Gastrocnemius medialis (tissue), 4 donors: Measurements from ENCODE around the gene ZNF853. TPM values are rescaled to one million over a fixed set of nuclear protein-coding genes. Genes with fewer than 3 reads are reported as not detected.
A peak's percentile ranks its signal among the peaks of the same experiment; 100 is the strongest.

Experiments used
- ATAC-seq, 2 donors: fragments of 150-250 bp; one replicate each; pipeline ENCODE4 v1.9.1; 2016
- DNase-seq, 2 donors: peaks; one replicate each; pipeline ENCODE4 v3.0.0-alpha.2; 2019
- H3K27ac ChIP-seq, 4 donors: fragments of 200-600 bp; sonication (generic); 1 replicate in 1 of 4; 2 replicates in 3 of 4; pipeline ENCODE4 v1.5.1; 2016 to 2018; ENCODE audit warnings: mild to moderate bottlenecking in 2 of 4, moderate library complexity in 1 of 4
- H3K27me3 ChIP-seq, 3 donors: fragments of 200-600 bp; sonication (generic) in 2 of 3; 1 replicate in 1 of 3; 2 replicates in 2 of 3; pipeline versions ENCODE4 v1.5.1 to v1.6.0; 2016 to 2019; ENCODE audit warnings: mild to moderate bottlenecking in 1 of 3, moderate library complexity in 1 of 3
- H3K36me3 ChIP-seq, 2 donors: fragments of 200-600 bp; sonication (generic) in 1 of 2; one replicate each; pipeline ENCODE4 v1.5.1; 2017 to 2018
- H3K4me1 ChIP-seq, 2 donors: fragments of 200-600 bp; sonication (generic) in 1 of 2; one replicate each; pipeline ENCODE4 v1.5.1; 2016 to 2017; ENCODE audit warnings: mild to moderate bottlenecking in 2 of 2
- H3K4me3 ChIP-seq, 4 donors: fragments of 200-600 bp; sonication (generic) in 3 of 4; 1 replicate in 1 of 4; 2 replicates in 3 of 4; pipeline ENCODE4 v1.5.1; 2016 to 2019; ENCODE audit warnings: mild to moderate bottlenecking in 2 of 4
- H3K9me3 ChIP-seq, 3 donors: fragments of 200-600 bp; sonication (generic) in 2 of 3; 1 replicate in 1 of 3; 2 replicates in 2 of 3; pipeline ENCODE4 v1.5.1; 2016 to 2019
- CTCF ChIP-seq, 5 experiments: fragments of 450-650 bp in 3 of 5; fragments of 200-600 bp in 2 of 5; sonication (generic) in 2 of 5; IDR thresholded peaks in 4 of 5; conservative IDR thresholded peaks in 1 of 5; 1 replicate in 4 of 5; 2 replicates in 1 of 5; pipeline ENCODE4 v1.5.1; 2016 to 2019; ENCODE audit warnings: antibody characterized with exemption in 5 of 5, mild to moderate bottlenecking in 3 of 5, moderate library complexity in 3 of 5
- POLR2A ChIP-seq, 2 donors: fragments of 450-650 bp; IDR thresholded peaks; one replicate each; pipeline ENCODE4 v1.6.1; 2017; ENCODE audit warnings: antibody characterized with exemption in 2 of 2, mild to moderate bottlenecking in 2 of 2, moderate library complexity in 2 of 2
- in situ Hi-C, 4 donors: fragments of 200-750 bp; cut with MboI; loops; one replicate each; pipeline versions ENCODE4 v1.15.0 to v1.8.0; 2017; ENCODE audit warnings: low sequenced_read_pairs in 4 of 4
- intact Hi-C: fragments of 100-400 bp; cut with DNase I; formaldehyde crosslinking; loops from one replicate; pipeline ENCODE4 v1.15.1; 2023; ENCODE audit warnings: low total_unique reads
- total RNA-seq, 4 donors: library from RNA; depleted of rRNA; stranded (reverse); fragments of >200 nt; gene quantifications; one replicate each; pipeline versions ENCODE4 v1.1.0 to v1.2.3, GENCODE V29; 2016

ZNF853 gene
- total RNA-seq, 4 donors from 2014 or later, result 9.5 to 21.6 (median 13.0) TPM

GRCh38 chr7:6608794-6609193 is 6.6 kb upstream of the ZNF853 start:
- no peaks in the 10 kb centered on the region for H3K27me3 ChIP-seq
- H3K27ac ChIP-seq, result no peak overlapping the region
- no peak for TF ChIP-seq POLR2A (IDR thresholded peaks at IDR 0.05)
- no peak for TF ChIP-seq CTCF (IDR thresholded peaks at IDR 0.05 in 4 of 5, conservative IDR thresholded peaks at IDR 0.05 in 1 of 5)
- peaks cover 0 to 28% of the 10 kb centered on the region in 2 donors for H3K36me3 ChIP-seq
- no peak for DNase-seq
- H3K9me3 ChIP-seq, result no peaks in the 10 kb centered on the region
- no peak overlapping the region for H3K4me3 ChIP-seq
- no peak for ATAC-seq
- in situ Hi-C loops, result no loop called here
- H3K4me1 ChIP-seq, result no peaks in the 10 kb centered on the region
- intact Hi-C loops, result no loop called here

GRCh38 chr7:6612819-6613218 is 2.6 kb upstream of the ZNF853 start:
- Histone ChIP-seq H3K27ac (no peak overlapping the region), H3K4me3 (no peak overlapping the region)
- no peak for DNase-seq

GRCh38 chr7:6613706-6614105 is 1.7 kb upstream of the ZNF853 start:
- Histone ChIP-seq H3K4me1 (peaks cover 4 to 5% of the 10 kb centered on the region in 2 donors), H3K36me3 (peaks cover 0 to 3% of the 10 kb centered on the region in 2 donors), H3K27ac (no peak overlapping the region), H3K9me3 (no peaks in the 10 kb centered on the region), H3K27me3 (no peaks in the 10 kb centered on the region), H3K4me3 (no peak overlapping the region)
- intact Hi-C loops (no loop called here), in situ Hi-C loops (no loop called here)
- DNase-seq, result no peak
- ATAC-seq, result no peak
- TF ChIP-seq CTCF (IDR thresholded peaks at IDR 0.05 in 4 of 5, conservative IDR thresholded peaks at IDR 0.05 in 1 of 5), result no peak
- TF ChIP-seq POLR2A (IDR thresholded peaks at IDR 0.05), result no peak

More at GRCh38 chr7:6612819-6613218, 2.6 kb upstream of the ZNF853 start:
- TF ChIP-seq CTCF (IDR thresholded peaks at IDR 0.05 in 4 of 5, conservative IDR thresholded peaks at IDR 0.05 in 1 of 5), result no peak
- TF ChIP-seq POLR2A (IDR thresholded peaks at IDR 0.05), result no peak
- intact Hi-C loops, result no loop called here
- H3K4me1 ChIP-seq, result peaks cover 4 to 5% of the 10 kb centered on the region in 2 donors
- no peak for ATAC-seq
- peaks cover 0 to 10% of the 10 kb centered on the region in 2 donors for H3K36me3 ChIP-seq
- H3K27me3 ChIP-seq, result no peaks in the 10 kb centered on the region
- H3K9me3 ChIP-seq, result no peaks in the 10 kb centered on the region
- in situ Hi-C loops, result no loop called here

- no peak for TF ChIP-seq POLR2A (IDR thresholded peaks at IDR 0.05)
- no peak for TF ChIP-seq CTCF (IDR thresholded peaks at IDR 0.05 in 4 of 5, conservative IDR thresholded peaks at IDR 0.05 in 1 of 5)
- peak overlapping the region; percentile 65 to 77 (median 67) for H3K4me3 ChIP-seq
- H3K36me3 ChIP-seq, result peaks cover 0 to 3% of the 10 kb centered on the region in 2 donors
- ATAC-seq, result peak in 1 of 2 donors; percentile 36
- no peaks in the 10 kb centered on the region for H3K27me3 ChIP-seq
- DNase-seq, result no peak
- intact Hi-C loops (no loop called here), in situ Hi-C loops (no loop called here)
- no peak overlapping the region for H3K27ac ChIP-seq
- peaks cover 4 to 5% of the 10 kb centered on the region in 2 donors for H3K4me1 ChIP-seq
- H3K9me3 ChIP-seq, result no peaks in the 10 kb centered on the region
These were observed 529 bp downstream of the ZNF853 start for GRCh38 chr7:6615723-6616555.
